Retinal pigment epithelial cell (primary cell): ENCODE data around the gene IKZF2.

Source experiments
- DNase-seq: peaks from one replicate; pipeline ENCODE4 v3.0.0-alpha.2; 2010; ENCODE audit warnings: low read depth
- H3K4me3 ChIP-seq: 2 replicates; pipeline ENCODE4 v1.5.1; 2011; ENCODE audit warnings: mild to moderate bottlenecking, low read length, control low read depth, moderate library complexity
- TF ChIP-seq, protein P1 (sequence below): conservative IDR thresholded peaks from 2 replicates; pipeline ENCODE4 v1.5.1; 2011; ENCODE audit warnings: low read depth, low read length, control low read depth, inconsistent platforms

Gene IKZF2

DNA sequence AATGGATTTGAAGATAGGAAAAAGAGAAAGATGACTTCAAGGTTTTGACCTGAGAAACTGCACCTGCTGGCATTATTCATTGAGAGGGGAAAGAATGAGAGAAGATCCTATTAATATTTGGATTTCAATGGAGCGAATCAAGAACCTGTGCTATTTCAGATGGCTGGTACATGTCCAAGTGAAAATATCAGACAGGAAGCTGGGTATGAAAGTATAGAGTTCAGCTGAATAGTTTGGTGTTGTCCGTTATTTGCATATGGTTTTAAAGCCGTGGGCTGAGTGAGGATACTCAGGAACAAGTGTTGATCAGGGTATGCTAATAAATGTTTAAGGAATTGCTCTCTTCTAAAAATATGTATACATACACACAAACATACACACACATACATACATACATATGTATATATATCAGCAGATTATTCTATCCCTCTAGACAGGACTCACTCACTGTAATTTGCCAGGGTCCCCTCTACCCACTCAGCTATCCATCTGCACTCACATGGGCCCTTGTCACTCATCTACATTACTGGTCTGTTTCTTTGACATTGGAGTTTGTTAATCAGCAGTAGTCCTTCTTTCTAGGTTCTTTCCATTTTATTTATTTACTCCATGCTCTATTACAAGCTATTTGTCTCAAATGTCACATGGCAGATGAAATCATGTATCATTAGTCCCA, 33.9 kb upstream of the IKZF2 start:
- no peak overlapping the region for H3K4me3 ChIP-seq
- DNase-seq: no peak
- TF ChIP-seq, protein P1, sequence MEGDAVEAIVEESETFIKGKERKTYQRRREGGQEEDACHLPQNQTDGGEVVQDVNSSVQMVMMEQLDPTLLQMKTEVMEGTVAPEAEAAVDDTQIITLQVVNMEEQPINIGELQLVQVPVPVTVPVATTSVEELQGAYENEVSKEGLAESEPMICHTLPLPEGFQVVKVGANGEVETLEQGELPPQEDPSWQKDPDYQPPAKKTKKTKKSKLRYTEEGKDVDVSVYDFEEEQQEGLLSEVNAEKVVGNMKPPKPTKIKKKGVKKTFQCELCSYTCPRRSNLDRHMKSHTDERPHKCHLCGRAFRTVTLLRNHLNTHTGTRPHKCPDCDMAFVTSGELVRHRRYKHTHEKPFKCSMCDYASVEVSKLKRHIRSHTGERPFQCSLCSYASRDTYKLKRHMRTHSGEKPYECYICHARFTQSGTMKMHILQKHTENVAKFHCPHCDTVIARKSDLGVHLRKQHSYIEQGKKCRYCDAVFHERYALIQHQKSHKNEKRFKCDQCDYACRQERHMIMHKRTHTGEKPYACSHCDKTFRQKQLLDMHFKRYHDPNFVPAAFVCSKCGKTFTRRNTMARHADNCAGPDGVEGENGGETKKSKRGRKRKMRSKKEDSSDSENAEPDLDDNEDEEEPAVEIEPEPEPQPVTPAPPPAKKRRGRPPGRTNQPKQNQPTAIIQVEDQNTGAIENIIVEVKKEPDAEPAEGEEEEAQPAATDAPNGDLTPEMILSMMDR: no peak

DNA sequence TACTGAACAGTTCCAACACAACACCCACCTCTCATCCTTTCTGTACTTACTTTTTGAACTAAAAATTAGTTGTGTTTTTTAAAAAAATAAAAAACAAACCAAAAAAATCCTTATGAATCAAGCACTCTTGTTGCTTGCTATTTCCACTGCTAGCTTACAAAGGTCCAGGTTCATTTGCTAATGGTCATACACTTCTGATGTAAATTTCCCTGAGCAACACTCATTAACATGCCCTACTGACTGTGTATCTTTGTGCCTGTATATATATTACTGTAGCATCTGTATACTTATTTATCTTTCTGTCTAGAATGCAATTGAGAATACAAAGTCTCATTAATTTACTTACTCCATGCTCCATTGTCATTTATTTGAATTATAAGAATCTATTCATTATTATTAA, 30.3 kb upstream of the IKZF2 start:
- H3K4me3 ChIP-seq: no peak overlapping the region
- DNase-seq: no peak
- TF ChIP-seq, protein P1: no peak

DNA sequence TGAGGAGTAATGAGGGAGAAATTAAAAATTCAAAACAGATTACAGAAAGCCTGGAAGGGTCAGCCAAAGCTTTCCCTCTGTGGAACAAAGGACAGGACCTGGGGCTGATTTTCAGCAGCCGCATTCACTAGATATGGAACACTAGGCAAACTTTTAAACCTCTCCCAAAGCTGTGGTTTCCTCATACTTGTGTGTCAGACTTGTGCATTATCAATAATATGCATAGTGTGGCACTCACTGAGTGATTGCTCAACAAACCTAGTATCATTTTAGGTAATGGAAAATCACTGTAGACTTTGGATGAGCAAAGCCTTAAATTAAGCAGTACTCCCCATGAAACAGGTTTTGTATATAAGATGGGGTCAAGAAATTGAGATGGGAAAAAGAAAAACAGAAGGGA, 26.3 kb upstream of the IKZF2 start:
- H3K4me3 ChIP-seq: no peak overlapping the region
- DNase-seq: no peak
- TF ChIP-seq, protein P1: no peak

DNA sequence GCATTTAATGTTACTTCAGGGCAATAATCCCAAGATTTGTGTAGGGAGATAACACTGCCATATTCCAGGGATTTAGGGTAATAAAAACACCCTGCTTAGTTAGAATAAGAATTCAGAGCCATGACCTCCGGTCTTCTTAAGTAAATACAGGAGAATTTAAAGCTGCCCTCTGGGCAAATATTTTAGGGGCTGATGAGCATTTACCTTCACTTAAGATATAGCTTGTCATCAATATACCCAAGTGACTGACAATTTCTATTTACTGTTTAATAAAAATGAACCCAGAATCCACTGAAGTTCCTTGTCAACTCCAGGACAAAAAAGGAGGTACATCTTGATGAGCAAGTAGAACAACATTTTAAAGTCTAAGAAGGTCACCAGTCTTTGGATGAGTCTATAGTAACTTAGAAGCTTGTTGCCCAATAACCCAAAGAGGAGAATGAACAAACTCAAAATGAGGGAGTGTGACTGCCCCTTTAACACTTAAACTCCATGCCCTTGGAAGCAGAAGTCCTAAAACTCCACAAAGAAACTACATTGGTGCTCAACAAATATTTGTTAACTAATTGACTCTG, 24.3 kb upstream of the IKZF2 start:
- DNase-seq: no peak

DNA sequence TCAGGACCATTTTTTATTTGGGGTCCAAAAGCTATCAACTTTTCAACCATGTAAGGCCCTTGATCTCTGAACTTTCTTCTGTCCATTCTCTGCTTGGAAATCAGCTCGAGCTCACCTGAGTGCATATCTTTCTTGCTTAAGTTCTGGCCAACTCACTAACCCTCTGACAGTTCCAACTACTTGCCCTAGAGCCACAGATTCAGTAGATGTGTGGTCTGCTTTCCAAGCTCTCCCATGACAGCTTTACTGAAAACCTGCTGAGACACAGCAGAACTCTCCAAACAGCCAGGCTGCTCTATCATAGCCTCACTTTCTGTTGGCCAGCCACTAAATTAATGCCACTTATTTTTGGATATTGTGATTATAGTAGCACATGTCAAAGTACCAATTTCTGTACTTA, 21.2 kb upstream of the IKZF2 start:
- no peak overlapping the region for H3K4me3 ChIP-seq
- no peak for DNase-seq
- TF ChIP-seq, protein P1: no peak

More for the DNA sequence above, 24.3 kb upstream of the IKZF2 start:
- TF ChIP-seq, protein P1: no peak
- H3K4me3 ChIP-seq: no peak overlapping the region

DNA sequence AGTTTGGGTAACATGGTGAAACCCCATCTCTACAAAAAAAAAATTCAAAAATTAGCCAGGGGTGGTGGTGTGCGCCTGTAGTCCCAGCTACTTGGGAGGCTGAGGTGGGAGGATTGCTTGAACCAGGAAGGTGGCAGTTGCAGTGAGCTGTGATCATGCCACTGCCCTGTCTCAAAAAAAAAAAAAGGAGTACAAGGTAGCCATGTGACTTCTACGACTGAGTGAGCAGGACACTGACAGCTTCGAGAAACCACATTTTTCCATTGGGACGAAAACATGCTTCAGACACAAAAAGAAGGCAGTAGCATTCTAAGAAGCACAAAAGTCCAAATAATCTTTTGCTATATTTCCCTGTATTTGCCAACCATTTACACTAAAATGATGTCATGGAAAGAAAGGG, 19.7 kb upstream of the IKZF2 start:
- no peak for DNase-seq
- H3K4me3 ChIP-seq: no peak overlapping the region
- TF ChIP-seq, protein P1: no peak
